Chondrocyte (in vitro differentiated cells): ENCODE results near the gene MSH2. TPM values are rescaled to one million over a fixed set of nuclear protein-coding genes. Genes with fewer than 3 reads are reported as not detected.
"Not testable (repeated sequence)": the region's sequence is repeated elsewhere in the genome, so short reads cannot be mapped to it uniquely, and the experiment has no call there.

Source experiments
- DNase-seq: peaks from one replicate; pipeline ENCODE4 v3.0.0; 2021; ENCODE audit warnings: mixed read lengths, low spot score
- H3K27ac Mint-ChIP-seq: one replicate; pipeline ENCODE4 v1.8.0; 2021; ENCODE audit warnings: mild to moderate bottlenecking, moderate library complexity, mixed read lengths; ENCODE audit not compliant: unreplicated experiment
- H3K27me3 Mint-ChIP-seq: 2 replicates; pipeline ENCODE4 v1.8.0; 2021; ENCODE audit warnings: low read depth, mixed read lengths
- H3K36me3 Mint-ChIP-seq: 2 replicates; pipeline ENCODE4 v1.8.0; 2021; ENCODE audit warnings: low read depth, mixed read lengths
- H3K4me1 Mint-ChIP-seq: 2 replicates; pipeline ENCODE4 v1.8.0; 2021; ENCODE audit warnings: low read depth, mild to moderate bottlenecking, mixed read lengths
- H3K4me3 Mint-ChIP-seq: one replicate; pipeline ENCODE4 v1.8.0; 2021; ENCODE audit warnings: mild to moderate bottlenecking, moderate library complexity, mixed read lengths; ENCODE audit not compliant: unreplicated experiment
- H3K9me3 Mint-ChIP-seq: 2 replicates; pipeline ENCODE4 v1.8.0; 2021; ENCODE audit warnings: low read depth, mixed read lengths
- CTCF ChIP-seq: fragments of 200-600 bp; sonication (generic); IDR thresholded peaks from 2 replicates; pipeline ENCODE4 v1.5.0; 2021; ENCODE audit warnings: antibody characterized with exemption, mild to moderate bottlenecking, moderate library complexity
- total RNA-seq: library from RNA; stranded (reverse); gene quantifications from 3 replicates; pipeline ENCODE4 v1.2.1, GENCODE V29; 2021

Gene MSH2
- total RNA-seq, 1 donor from 2014 or later = 21.0 TPM

GRCh38 chr2:47360283-47360682 is 42.7 kb upstream of the MSH2 start:
- Mint-ChIP-seq H3K36me3 (no peaks in the 10 kb centered on the region), H3K27ac (no peak overlapping the region), H3K4me1 (peaks cover 9% of the 10 kb centered on the region), H3K4me3 (no peak overlapping the region), H3K9me3 (no peaks in the 10 kb centered on the region), H3K27me3 (no peaks in the 10 kb centered on the region)
- DNase-seq = no peak
- no peak for TF ChIP-seq CTCF

GRCh38 chr2:47360927-47361326 is 42.0 kb upstream of the MSH2 start:
- no peak for DNase-seq
- Mint-ChIP-seq H3K36me3 (no peaks in the 10 kb centered on the region), H3K4me3 (no peak overlapping the region), H3K27ac (no peak overlapping the region), H3K4me1 (peaks cover 9% of the 10 kb centered on the region), H3K27me3 (no peaks in the 10 kb centered on the region), H3K9me3 (no peaks in the 10 kb centered on the region)
- no peak for TF ChIP-seq CTCF

GRCh38 chr2:47361505-47362229 is 41.3 kb upstream of the MSH2 start:
- not testable (repeated sequence) for H3K27me3 Mint-ChIP-seq, DNase-seq, H3K4me3 Mint-ChIP-seq, H3K36me3 Mint-ChIP-seq, H3K4me1 Mint-ChIP-seq, H3K27ac Mint-ChIP-seq, H3K9me3 Mint-ChIP-seq

GRCh38 chr2:47373747-47374146 is 29.2 kb upstream of the MSH2 start:
- Mint-ChIP-seq H3K27ac (no peak overlapping the region), H3K4me3 (no peak overlapping the region), H3K9me3 (no peaks in the 10 kb centered on the region), H3K4me1 (no peaks in the 10 kb centered on the region), H3K27me3 (no peaks in the 10 kb centered on the region), H3K36me3 (peaks cover 2% of the 10 kb centered on the region)
- no peak for DNase-seq
- TF ChIP-seq CTCF = no peak

GRCh38 chr2:47375307-47375706 is 27.6 kb upstream of the MSH2 start:
- H3K9me3 Mint-ChIP-seq = no peaks in the 10 kb centered on the region
- H3K36me3 Mint-ChIP-seq = peaks cover 2% of the 10 kb centered on the region
- TF ChIP-seq CTCF = no peak
- H3K27me3 Mint-ChIP-seq = no peaks in the 10 kb centered on the region
- H3K4me1 Mint-ChIP-seq = no peaks in the 10 kb centered on the region
- H3K4me3 Mint-ChIP-seq = no peak overlapping the region
- H3K27ac Mint-ChIP-seq = no peak overlapping the region
- DNase-seq = no peak

GRCh38 chr2:47379384-47379783 is 23.6 kb upstream of the MSH2 start:
- H3K4me1 Mint-ChIP-seq = no peaks in the 10 kb centered on the region
- H3K27ac Mint-ChIP-seq = no peak overlapping the region
- no peak overlapping the region for H3K4me3 Mint-ChIP-seq
- no peaks in the 10 kb centered on the region for H3K9me3 Mint-ChIP-seq
- TF ChIP-seq CTCF = no peak
- H3K36me3 Mint-ChIP-seq = peaks cover 2% of the 10 kb centered on the region
- H3K27me3 Mint-ChIP-seq = no peaks in the 10 kb centered on the region
- no peak for DNase-seq
